Immature natural killer cell (primary cell): ENCODE results near the gene MBNL2. TPM values are rescaled to one million over a fixed set of nuclear protein-coding genes. Genes with fewer than 3 reads are reported as not detected.

ENCODE experiments used
- DNase-seq, 3 donors: peaks; one replicate each; pipeline ENCODE4 v3.0.0; 2022; ENCODE audit warnings: mixed read lengths in 1 of 3
- H3K27ac Mint-ChIP-seq, 6 donors: one replicate each; pipeline ENCODE4 v1.8.0; 2020; ENCODE audit warnings: mixed read lengths in 6 of 6, mild to moderate bottlenecking in 5 of 6, inconsistent platforms in 4 of 6, moderate library complexity in 3 of 6
- H3K27me3 Mint-ChIP-seq, 3 donors: one replicate each; pipeline ENCODE4 v1.8.0; 2020 to 2021; ENCODE audit warnings: low read depth in 3 of 3, mild to moderate bottlenecking in 3 of 3, mixed read lengths in 3 of 3, moderate library complexity in 3 of 3, inconsistent platforms in 1 of 3
- H3K36me3 Mint-ChIP-seq, 3 donors: one replicate each; pipeline ENCODE4 v1.8.0; 2020; ENCODE audit warnings: mixed read lengths in 3 of 3, inconsistent platforms in 2 of 3, mild to moderate bottlenecking in 2 of 3
- H3K4me1 Mint-ChIP-seq, 2 donors: one replicate each; pipeline ENCODE4 v1.8.0; 2020; ENCODE audit warnings: inconsistent platforms in 2 of 2, mild to moderate bottlenecking in 2 of 2, mixed read lengths in 2 of 2, moderate library complexity in 1 of 2
- H3K4me3 Mint-ChIP-seq, 5 donors: one replicate each; pipeline ENCODE4 v1.8.0; 2020; ENCODE audit warnings: mild to moderate bottlenecking in 5 of 5, mixed read lengths in 5 of 5, inconsistent platforms in 3 of 5, moderate library complexity in 3 of 5
- H3K9me3 Mint-ChIP-seq, 6 donors: one replicate each; pipeline ENCODE4 v1.8.0; 2020; ENCODE audit warnings: mild to moderate bottlenecking in 6 of 6, mixed read lengths in 6 of 6, inconsistent platforms in 4 of 6, moderate library complexity in 3 of 6
- polyA plus RNA-seq, 3 donors: library from polyadenylated mRNA; unstranded; fragments of 300-500 nt; fragmentation: Illumina TruSeq; gene quantifications; one replicate each; pipeline ENCODE4 v1.2.3, GENCODE V29; 2021

The MBNL2 gene
- polyA plus RNA-seq, 3 donors from 2014 or later: 11.7 to 19.4 (median 18.6) TPM

DNA sequence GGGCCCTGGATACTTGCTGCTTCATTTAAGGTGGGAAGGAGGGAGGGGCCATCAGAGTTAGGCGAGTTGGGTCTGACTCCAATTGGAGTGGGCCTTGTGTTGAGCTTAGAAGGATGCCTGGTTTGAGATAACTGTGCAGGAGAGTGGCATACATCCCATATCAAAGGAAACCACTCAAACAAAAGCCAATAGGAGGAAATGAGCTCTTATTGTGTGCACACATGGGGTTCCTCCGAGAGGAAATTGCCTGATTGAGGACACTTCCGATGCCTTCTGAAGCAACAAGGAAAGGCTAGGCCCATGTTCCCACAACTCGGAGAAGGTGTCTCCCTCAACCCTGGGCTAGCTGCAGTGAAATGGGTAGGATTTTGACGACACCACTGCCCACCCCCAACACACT is 19.6 kb downstream of the MBNL2 start:
- Mint-ChIP-seq H3K4me1 (peaks cover 55 to 73% of the 10 kb centered on the region in 2 donors), H3K27ac (no peak overlapping the region), H3K27me3 (no peaks in the 10 kb centered on the region), H3K4me3 (no peak overlapping the region), H3K9me3 (no peaks in the 10 kb centered on the region), H3K36me3 (no peaks in the 10 kb centered on the region)
- no peak for DNase-seq

DNA sequence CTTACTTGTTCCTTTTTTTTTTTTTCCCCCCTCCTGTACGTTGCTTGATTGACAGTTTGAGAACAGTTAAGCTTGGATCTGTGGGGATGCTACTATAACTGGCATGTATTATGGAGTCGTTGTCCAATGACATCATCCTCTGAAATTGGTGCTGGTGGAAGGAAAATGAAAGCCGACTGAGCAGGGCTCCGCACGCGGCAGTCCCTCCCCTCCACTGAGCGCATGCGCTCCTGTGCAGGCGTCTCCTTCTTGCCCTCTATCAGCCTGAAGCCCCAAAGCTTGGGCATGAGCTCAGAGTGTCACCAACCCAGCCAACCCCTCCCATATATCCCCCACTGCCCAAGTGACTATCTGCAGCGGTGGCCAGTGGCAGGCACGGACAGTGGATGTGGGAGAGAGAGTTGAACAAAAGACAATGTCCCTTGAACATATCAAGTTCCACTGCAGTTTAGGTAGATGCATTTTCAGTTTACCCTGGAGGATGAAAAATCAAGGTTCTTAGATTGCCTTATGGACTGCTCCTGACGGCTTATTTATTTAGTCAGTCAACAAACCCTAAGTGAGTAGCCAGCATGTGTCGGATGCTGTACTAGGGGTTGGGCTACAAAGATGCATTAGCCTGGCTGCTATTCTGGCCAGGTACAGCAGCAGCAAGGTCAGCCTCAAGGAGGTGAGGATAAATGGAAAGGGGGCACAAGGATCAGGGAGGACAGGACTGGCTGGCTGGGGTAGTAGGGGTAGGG is 20.8 kb downstream of the MBNL2 start:
- Mint-ChIP-seq H3K9me3 (no peaks in the 10 kb centered on the region), H3K27ac (no peak overlapping the region), H3K4me1 (peaks cover 46 to 61% of the 10 kb centered on the region in 2 donors), H3K36me3 (no peaks in the 10 kb centered on the region), H3K27me3 (no peaks in the 10 kb centered on the region), H3K4me3 (no peak overlapping the region)
- no peak for DNase-seq

DNA sequence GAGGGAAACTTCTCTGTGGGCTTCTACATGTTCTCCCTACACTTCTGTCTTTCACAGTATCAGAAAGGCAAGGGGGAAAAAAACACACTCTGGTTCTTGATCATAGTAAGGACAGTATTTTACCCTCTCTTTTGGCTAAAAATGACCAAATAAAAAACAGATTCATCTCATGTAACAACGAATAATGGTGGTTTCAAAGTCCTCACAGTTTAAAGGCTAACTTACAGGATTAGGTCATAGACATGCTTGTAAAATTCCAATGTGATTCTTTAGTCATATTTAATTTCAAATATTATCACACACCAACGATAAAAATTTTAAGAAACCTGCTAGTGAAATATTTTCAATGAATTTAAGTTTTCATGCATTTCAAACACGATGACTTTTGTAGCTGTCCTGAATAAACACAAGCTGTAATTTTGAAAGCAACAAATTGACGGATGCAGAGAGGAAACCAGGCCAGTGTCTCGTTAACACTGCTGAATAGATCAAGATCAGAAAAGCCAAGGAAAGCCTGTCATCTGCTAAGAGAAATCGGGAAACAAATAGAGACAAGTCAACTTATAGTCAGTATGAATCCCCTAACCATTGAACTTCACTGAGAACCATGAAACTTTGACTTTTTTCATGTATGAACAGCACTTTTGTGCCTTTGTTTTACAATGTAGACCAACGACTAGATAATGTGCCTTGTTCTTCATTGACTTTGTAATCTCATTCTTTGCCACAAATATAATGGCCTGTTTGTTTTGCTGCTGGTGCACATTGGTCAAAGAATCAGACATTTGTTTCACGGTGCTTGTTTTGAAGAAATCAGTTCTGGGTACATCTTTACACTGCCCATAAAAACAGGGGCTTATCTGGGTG is 22.0 kb downstream of the MBNL2 start:
- Mint-ChIP-seq H3K4me1 (peaks cover 34 to 49% of the 10 kb centered on the region in 2 donors), H3K4me3 (no peak overlapping the region), H3K36me3 (no peaks in the 10 kb centered on the region)

DNA sequence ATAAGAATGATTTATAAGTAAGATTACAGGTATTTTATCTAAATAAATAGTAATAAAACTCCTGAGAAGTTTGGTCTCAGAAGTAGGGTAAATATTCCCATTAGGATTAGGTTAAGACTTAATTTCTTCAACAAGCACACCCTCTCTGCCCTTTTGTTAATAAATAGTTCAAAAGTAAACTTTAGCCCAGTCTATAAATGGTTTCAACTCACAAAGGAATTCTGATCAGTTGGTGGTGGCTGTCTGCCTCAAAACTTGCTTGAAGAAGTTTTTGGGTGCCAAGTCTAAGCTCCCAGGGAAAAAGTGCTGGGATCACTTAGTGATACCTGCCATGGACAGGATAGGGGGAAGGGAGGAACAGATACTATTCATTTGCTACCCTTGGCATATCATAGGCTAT is 22.9 kb downstream of the MBNL2 start:
- H3K9me3 Mint-ChIP-seq: no peaks in the 10 kb centered on the region
- DNase-seq: no peak
- H3K36me3 Mint-ChIP-seq: no peaks in the 10 kb centered on the region
- H3K27me3 Mint-ChIP-seq: no peaks in the 10 kb centered on the region
- H3K4me3 Mint-ChIP-seq: no peak overlapping the region
- H3K4me1 Mint-ChIP-seq: peaks cover 30 to 48% of the 10 kb centered on the region in 2 donors
- no peak overlapping the region for H3K27ac Mint-ChIP-seq

More for the DNA sequence above, 22.0 kb downstream of the MBNL2 start:
- Mint-ChIP-seq H3K27me3 (no peaks in the 10 kb centered on the region), H3K27ac (no peak overlapping the region), H3K9me3 (no peaks in the 10 kb centered on the region)
- no peak for DNase-seq

DNA sequence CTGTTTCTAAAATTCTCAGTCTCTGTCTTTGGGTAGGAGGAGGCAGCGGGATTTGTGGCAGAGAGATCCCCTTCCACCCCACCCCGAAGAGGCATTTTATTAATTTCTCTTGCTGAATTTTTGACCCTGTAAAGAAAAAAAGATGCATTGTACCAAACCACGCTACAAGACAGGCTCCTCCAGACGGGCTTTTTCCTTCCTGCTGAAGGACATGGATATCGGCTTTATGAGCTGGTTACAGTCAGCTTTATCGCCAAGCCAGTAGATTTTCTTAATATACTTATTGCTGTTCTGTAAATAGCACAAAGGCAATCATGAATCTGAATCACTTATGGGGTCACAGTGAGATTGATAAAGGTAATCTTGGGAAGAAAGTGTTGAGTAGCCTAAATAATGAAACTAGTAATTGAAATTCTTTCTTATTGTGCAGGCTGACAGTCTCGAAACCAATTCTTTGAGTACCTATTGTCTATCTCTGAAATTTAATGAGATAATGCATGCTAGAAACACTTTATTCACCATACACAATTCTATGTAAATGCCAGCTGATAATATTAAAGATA is 24.5 kb downstream of the MBNL2 start:
- Mint-ChIP-seq H3K27ac (no peak overlapping the region), H3K27me3 (no peaks in the 10 kb centered on the region), H3K36me3 (no peaks in the 10 kb centered on the region), H3K4me1 (peaks cover 29 to 43% of the 10 kb centered on the region in 2 donors), H3K9me3 (no peaks in the 10 kb centered on the region), H3K4me3 (no peak overlapping the region)
- DNase-seq: no peak

DNA sequence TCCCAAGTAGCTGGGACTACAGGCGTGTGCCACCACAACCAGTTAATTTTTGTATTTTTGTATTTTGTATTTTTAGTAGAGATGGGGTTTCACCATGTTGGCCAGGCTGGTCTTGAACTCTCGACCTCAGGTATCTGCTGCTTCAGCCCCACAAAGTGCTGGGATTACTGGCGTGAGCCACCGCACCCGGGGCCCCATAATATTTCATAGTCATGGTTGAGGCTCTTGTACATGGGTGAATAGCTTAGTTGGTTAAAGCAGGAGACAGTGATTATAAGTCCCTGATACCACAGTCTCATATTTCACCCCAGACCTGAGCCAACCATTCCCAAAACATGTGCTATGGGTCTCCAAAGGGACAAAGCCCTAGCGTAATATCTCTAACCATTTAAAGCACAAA is 26.1 kb downstream of the MBNL2 start:
- H3K27ac Mint-ChIP-seq: no peak overlapping the region

DNA sequence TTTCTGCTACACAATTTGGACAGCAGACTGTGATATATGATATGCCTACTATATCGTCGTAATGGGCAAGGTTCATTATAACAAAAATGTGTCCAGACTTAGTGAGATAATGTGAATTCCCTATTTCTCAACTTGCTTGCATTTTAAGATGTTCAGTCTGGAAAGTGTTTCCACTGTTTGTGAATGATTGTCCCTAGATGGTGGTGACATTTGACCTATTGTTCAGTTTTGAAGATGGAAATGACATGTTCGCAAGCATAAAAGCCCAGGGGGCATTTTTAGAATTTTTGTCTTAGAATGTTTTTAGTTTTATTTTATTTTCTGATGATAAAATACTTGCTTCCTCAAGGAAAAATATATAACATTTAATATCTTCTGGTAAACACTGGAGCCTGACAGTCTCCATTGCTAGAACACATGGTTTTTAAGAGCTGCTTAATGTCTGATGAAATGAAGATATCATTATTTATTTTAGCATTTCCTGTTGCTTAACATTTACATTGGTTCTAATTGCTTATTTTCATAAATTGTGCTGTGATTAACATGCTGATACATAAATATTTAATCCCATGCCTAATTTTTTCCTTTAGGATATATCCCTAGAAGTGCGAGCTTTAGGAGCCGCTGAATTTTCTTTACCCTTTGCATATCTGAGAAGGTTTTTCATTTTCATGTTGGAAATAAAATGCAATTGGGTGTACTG is 27.1 kb downstream of the MBNL2 start:
- Mint-ChIP-seq H3K36me3 (no peaks in the 10 kb centered on the region), H3K27me3 (no peaks in the 10 kb centered on the region), H3K9me3 (no peaks in the 10 kb centered on the region), H3K4me1 (peaks cover 13 to 24% of the 10 kb centered on the region in 2 donors), H3K4me3 (no peak overlapping the region), H3K27ac (no peak overlapping the region)
- no peak for DNase-seq

More for the DNA sequence above, 26.1 kb downstream of the MBNL2 start:
- no peak for DNase-seq
- Mint-ChIP-seq H3K4me3 (no peak overlapping the region), H3K4me1 (peaks cover 22 to 33% of the 10 kb centered on the region in 2 donors), H3K27me3 (no peaks in the 10 kb centered on the region), H3K36me3 (no peaks in the 10 kb centered on the region), H3K9me3 (no peaks in the 10 kb centered on the region)

DNA sequence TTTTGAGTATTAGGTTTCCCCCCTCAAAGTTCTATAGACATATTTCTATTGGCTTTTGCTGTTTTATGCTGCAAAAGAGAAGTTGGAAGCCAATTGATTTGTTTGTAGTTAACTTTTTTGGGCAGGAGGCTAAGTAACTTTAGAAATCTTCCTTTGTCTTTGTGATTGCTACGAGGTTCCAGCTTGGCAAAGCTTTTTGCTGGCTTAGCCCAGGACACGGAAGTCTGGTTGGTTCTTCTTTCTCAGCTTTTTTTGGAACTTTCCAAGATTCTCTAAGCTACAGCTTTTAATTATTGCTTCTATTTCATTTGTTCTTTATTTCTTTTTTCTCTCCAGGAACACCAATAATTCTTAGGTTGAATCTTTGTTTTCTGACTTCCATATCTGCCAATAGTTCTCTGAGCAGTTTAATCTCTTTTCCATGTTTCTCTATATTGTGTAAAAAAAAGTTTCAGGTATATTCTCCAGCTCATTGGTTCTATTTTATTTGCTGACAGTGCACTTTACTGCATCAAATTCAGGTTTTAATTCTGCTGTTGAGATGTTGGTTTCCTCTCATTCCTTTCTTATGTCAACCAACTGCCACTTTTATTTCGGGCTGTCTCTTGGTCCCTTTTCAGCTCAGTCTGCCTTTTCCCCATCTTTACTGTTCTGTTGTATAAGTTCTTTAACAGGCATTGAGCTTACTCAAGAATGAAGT is 27.8 kb downstream of the MBNL2 start:
- Mint-ChIP-seq H3K9me3 (no peaks in the 10 kb centered on the region), H3K4me3 (no peak overlapping the region), H3K27ac (peak overlapping the region in 5 of 6 donors; percentile 15 to 71 (median 39)), H3K4me1 (peaks cover 15 to 18% of the 10 kb centered on the region in 2 donors), H3K36me3 (no peaks in the 10 kb centered on the region), H3K27me3 (no peaks in the 10 kb centered on the region)
- DNase-seq: no peak

DNA sequence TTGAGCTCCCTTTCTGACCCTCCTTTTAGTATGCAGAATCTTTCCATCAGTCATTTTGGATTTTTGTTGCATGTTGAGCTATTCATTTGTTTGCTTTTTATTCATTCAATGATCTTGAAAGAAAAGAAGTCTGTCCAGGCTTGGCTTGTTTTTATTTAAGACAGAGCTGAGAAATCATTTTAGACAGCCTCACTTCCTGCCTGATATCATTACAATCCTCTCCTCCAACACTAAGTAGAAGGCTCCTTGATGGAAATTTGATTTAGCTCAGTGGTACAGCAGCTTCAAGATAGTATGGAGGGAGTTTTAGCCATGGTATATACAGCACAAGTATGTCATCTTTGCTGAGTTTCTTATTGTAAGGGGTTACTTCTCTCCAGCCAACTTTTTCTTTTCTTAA is 28.4 kb downstream of the MBNL2 start:
- Mint-ChIP-seq H3K36me3 (no peaks in the 10 kb centered on the region), H3K27me3 (no peaks in the 10 kb centered on the region), H3K4me1 (peaks cover 19 to 23% of the 10 kb centered on the region in 2 donors), H3K27ac (peak overlapping the region in 5 of 6 donors; percentile 15 to 71 (median 39)), H3K4me3 (no peak overlapping the region), H3K9me3 (no peaks in the 10 kb centered on the region)
- no peak for DNase-seq

DNA sequence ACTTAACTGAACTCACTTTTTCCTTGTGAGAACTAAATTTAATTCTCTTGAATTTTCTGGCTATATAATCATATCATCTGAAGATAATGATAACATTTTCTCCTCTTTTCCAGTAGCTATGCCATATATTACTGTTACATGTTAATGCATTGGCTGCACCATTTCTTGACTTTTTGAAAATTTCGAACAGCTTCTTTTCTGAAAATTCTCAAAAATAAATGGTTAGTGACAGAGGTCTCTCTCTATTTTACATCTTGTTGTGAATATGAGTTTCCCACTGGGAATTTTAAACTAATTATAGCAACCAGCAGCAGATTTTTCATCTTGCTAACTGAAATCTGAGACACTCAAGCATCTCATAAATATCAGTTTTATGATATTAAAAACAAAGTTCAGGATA is 30.6 kb downstream of the MBNL2 start:
- DNase-seq: no peak
- Mint-ChIP-seq H3K27ac (no peak overlapping the region), H3K27me3 (no peaks in the 10 kb centered on the region), H3K4me3 (no peak overlapping the region), H3K36me3 (no peaks in the 10 kb centered on the region), H3K4me1 (peaks cover 37 to 44% of the 10 kb centered on the region in 2 donors), H3K9me3 (no peaks in the 10 kb centered on the region)

DNA sequence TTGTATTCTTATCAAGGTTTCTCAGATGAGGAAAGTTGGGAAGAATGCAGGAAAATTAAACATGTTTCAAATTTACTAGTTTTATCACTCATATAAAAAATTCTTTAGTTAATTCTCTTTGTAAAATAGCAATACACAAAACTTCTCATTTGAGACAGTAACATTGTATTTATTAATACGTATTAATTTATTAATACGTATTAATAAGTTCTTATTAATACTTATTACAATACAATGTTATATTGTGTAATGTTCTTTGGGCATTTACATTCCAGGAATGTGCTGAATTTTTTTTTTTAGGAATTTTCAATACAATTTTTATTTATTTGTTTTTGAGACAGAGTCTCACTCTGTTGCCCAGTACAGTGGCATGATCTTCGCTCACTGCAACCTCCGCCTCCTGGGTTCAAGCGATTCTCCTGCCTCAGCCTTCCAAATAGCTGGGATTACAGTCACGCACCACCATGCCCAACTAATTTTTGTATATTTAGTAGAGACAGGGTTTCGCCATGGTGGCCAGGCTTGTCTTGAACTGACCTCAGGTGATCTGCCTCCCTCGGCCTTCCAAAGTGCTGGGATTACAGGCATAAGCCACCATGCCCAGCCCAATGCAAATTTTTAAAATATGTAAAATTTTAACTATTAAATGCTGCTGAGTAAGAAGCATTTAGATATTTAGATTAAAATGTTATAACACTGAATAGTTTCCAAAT is 31.6 kb downstream of the MBNL2 start:
- no peak for DNase-seq
- Mint-ChIP-seq H3K4me1 (peaks cover 46 to 54% of the 10 kb centered on the region in 2 donors), H3K27me3 (no peaks in the 10 kb centered on the region), H3K4me3 (no peak overlapping the region), H3K36me3 (no peaks in the 10 kb centered on the region), H3K27ac (no peak overlapping the region), H3K9me3 (no peaks in the 10 kb centered on the region)

DNA sequence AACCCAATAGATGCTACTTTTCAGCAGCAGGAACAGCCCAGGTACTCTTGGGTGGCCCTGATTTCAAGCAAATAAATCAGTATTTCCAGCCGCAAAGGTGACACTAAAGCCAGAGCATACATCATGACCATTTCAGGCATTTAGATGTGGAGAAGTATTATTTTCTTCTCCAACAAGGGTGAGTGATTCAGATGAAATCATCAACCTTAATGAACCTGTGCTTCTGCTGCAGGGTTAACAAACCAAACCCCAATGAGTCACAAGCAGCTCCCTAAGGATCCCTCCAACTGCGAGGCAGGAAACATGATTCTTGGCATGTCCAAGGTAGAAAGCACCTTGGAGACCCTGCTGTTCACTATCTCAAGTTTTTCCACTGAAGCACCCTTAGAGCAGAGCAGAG is 32.7 kb downstream of the MBNL2 start:
- H3K4me1 Mint-ChIP-seq: peaks cover 54 to 60% of the 10 kb centered on the region in 2 donors

More for the DNA sequence above, 32.7 kb downstream of the MBNL2 start:
- Mint-ChIP-seq H3K9me3 (no peaks in the 10 kb centered on the region), H3K27ac (no peak overlapping the region), H3K36me3 (no peaks in the 10 kb centered on the region), H3K4me3 (no peak overlapping the region), H3K27me3 (no peaks in the 10 kb centered on the region)
- DNase-seq: no peak
